HG03095 (cell line): ENCODE results near the gene KCNF1.

ENCODE experiments used
- ATAC-seq: cut with Tn5 transposase; IDR thresholded peaks from one replicate; pipeline ENCODE4 v1.9.1; 2021; ENCODE audit warnings: moderate library complexity; ENCODE audit not compliant: unreplicated experiment

Gene KCNF1

GRCh38 chr2:10901160-10901939 lies 10.4 kb upstream of the KCNF1 start:
- ATAC-seq, result no peak

GRCh38 chr2:10903861-10904210 lies 7.9 kb upstream of the KCNF1 start:
- ATAC-seq, result no peak

- no peak for ATAC-seq
Observed at GRCh38 chr2:10904455-10904854, 7.3 kb upstream of the KCNF1 start.

- ATAC-seq, result no peak
Observed at GRCh38 chr2:10905006-10905861, 6.5 kb upstream of the KCNF1 start.

- ATAC-seq, result no peak
Observed at GRCh38 chr2:10905862-10906143, 5.9 kb upstream of the KCNF1 start.

- ATAC-seq, result no peak
Observed at GRCh38 chr2:10906926-10907625, 4.7 kb upstream of the KCNF1 start.

- no peak for ATAC-seq
Observed at GRCh38 chr2:10908195-10908594, 3.5 kb upstream of the KCNF1 start.

GRCh38 chr2:10909050-10909995 lies 2.4 kb upstream of the KCNF1 start:
- no peak for ATAC-seq

- no peak for ATAC-seq
Observed at GRCh38 chr2:10909996-10910341, 1.8 kb upstream of the KCNF1 start.

GRCh38 chr2:10910625-10911024 lies 1.1 kb upstream of the KCNF1 start:
- no peak for ATAC-seq

- no peak for ATAC-seq
Observed at GRCh38 chr2:10912076-10912731, 470 bp downstream of the KCNF1 start.

GRCh38 chr2:10912796-10913455 lies 1.2 kb downstream of the KCNF1 start:
- no peak for ATAC-seq

GRCh38 chr2:10913501-10914271 lies 2.0 kb downstream of the KCNF1 start:
- no peak for ATAC-seq

- ATAC-seq, result no peak
Observed at GRCh38 chr2:10914272-10914693, 2.5 kb downstream of the KCNF1 start.

- no peak for ATAC-seq
Observed at GRCh38 chr2:10915236-10915635, 3.5 kb downstream of the KCNF1 start.

GRCh38 chr2:10915731-10916276 lies 4.1 kb downstream of the KCNF1 start:
- no peak for ATAC-seq

- no peak for ATAC-seq
Observed at GRCh38 chr2:10916953-10917352, 5.2 kb downstream of the KCNF1 start.

- no peak for ATAC-seq
Observed at GRCh38 chr2:10917927-10918326, 6.2 kb downstream of the KCNF1 start.
